Fibroblast of mammary gland (primary cell): ENCODE data around the gene DPH3.

Experiments
- DNase-seq: peaks from one replicate; pipeline ENCODE4 v3.0.0-alpha.2; 2010; ENCODE audit warnings: low read depth
- H3K4me3 ChIP-seq: 2 replicates; pipeline ENCODE4 v1.5.1; 2011; ENCODE audit warnings: low read depth, mild to moderate bottlenecking, low read length, moderate library complexity; ENCODE audit not compliant: control insufficient read depth
- CTCF ChIP-seq: conservative IDR thresholded peaks from 2 replicates; pipeline ENCODE4 v1.5.1; 2011; ENCODE audit warnings: low read depth, low read length, inconsistent platforms; ENCODE audit not compliant: control insufficient read depth, insufficient read depth

Gene DPH3

DNA sequence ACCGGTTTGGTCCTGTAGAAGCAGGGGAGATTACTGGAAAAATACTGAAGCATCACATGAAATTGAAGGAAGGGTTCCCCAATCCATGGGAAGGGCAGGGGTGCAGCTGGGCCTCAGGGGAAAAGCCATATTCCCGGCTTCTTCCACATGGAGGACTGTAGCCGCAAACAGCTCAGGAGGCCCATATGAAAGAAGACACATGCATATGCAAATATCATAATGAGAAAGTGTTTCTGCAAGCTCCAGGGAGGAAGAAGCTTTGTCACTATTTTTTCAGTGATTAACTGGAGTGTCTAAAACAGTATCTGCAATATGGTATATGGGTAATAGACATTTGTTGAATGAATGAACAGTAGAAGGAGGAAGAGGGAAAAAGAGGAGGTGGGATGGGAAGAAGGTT lies 19.1 kb downstream of the DPH3 start:
- DNase-seq: no peak
- no peak for TF ChIP-seq CTCF
- no peak overlapping the region for H3K4me3 ChIP-seq

- H3K4me3 ChIP-seq: no peak overlapping the region
- peak; percentile 45 for DNase-seq
- no peak for TF ChIP-seq CTCF
These were observed 20.8 kb downstream of the DPH3 start for GRCh38 chr3:16243706-16244490.

GRCh38 chr3:16242177-16242576 lies 22.6 kb downstream of the DPH3 start:
- no peak for TF ChIP-seq CTCF
- H3K4me3 ChIP-seq: no peak overlapping the region
- DNase-seq: no peak

- no peak for DNase-seq
- no peak for TF ChIP-seq CTCF
- H3K4me3 ChIP-seq: no peak overlapping the region
These were observed 23.5 kb downstream of the DPH3 start for GRCh38 chr3:16241225-16241624.

GRCh38 chr3:16240229-16241023 lies 24.3 kb downstream of the DPH3 start:
- no peak overlapping the region for H3K4me3 ChIP-seq
- TF ChIP-seq CTCF: no peak
- peak; percentile 94 for DNase-seq

DNA sequence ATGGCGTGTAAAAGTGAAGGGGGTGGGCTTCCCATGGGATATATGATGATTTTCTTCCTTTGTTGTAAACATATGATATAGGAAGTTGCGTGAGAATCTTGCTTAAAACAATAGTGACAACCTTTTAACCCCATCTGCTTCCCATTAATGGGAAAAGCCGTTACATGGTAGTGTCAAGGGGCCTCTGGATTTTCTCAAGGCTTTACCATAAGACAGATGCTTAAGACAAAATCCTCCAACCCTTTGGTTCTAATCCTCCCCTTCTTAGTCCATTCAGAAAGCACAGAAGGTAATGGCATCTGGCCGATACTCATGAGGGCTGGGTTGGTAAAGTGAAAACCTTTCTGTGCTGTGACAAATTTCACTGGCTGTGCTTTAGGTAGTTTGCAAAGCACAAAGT lies 25.0 kb downstream of the DPH3 start:
- peak; percentile 85 for DNase-seq
- no peak overlapping the region for H3K4me3 ChIP-seq
- TF ChIP-seq CTCF: no peak
